SK-N-SH (cell line): ENCODE data around the gene LSM8. TPM values are rescaled to one million over a fixed set of nuclear protein-coding genes. Genes with fewer than 3 reads are reported as not detected.

Experiments used
- CTCF ChIA-PET: fragments of 300-600, 350-600 bp; formaldehyde crosslinking; extraction: SDS; loops from one replicate; lab custom pipeline; 2021; lab: Yijun Ruan, JAX
- POLR2A ChIA-PET: fragments of 350-600 bp; sonication (Branson Sonifier 250); formaldehyde crosslinking; extraction: SDS; loops from one replicate; lab custom pipeline; 2020; ENCODE audit warnings: antibody characterized with exemption, inconsistent platforms; lab: Yijun Ruan, JAX
- DNase-seq: peaks from one replicate; pipeline ENCODE4 v3.0.0; 2012
- H2AFZ ChIP-seq: fragments of 200-600 bp; sonication (generic); 2 replicates; pipeline ENCODE4 v1.8.1; 2016; ENCODE audit warnings: antibody characterized with exemption, mild to moderate bottlenecking, low read depth
- H3F3A ChIP-seq: fragments of 200-600 bp; sonication (generic); replicated peaks from 2 replicates; pipeline ENCODE3; 2016; ENCODE audit warnings: antibody characterized with exemption, mild to moderate bottlenecking; ENCODE audit not compliant: insufficient read depth
- H3K27ac ChIP-seq, 2 experiments: fragments of 200-500 bp in 1 of 2; fragments of 200-600 bp in 1 of 2; sonication (Bioruptor generic) in 1 of 2; sonication (generic), shearing (Covaris generic) in 1 of 2; 2 replicates each; pipeline versions ENCODE4 v1.5.1 to v1.6.1; 2014 to 2016; ENCODE audit warnings: low read depth in 2 of 2, inconsistent platforms in 1 of 2, low read length in 1 of 2, mild to moderate bottlenecking in 1 of 2, mixed read lengths in 1 of 2
- H3K27me3 ChIP-seq: fragments of 200-600 bp; sonication (generic), shearing (Covaris generic); 2 replicates; pipeline ENCODE4 v1.6.1; 2016; ENCODE audit warnings: mixed run types; ENCODE audit not compliant: insufficient read depth
- H3K36me3 ChIP-seq, 2 experiments: fragments of 200-500 bp in 1 of 2; fragments of 200-600 bp in 1 of 2; sonication (Bioruptor generic) in 1 of 2; sonication (generic) in 1 of 2; replicated peaks in 1 of 2; 2 replicates each; pipeline versions ENCODE3 to v1.5.1; 2014 to 2016; ENCODE audit warnings: low read length in 1 of 2, mild to moderate bottlenecking in 1 of 2; ENCODE audit not compliant: insufficient read depth in 2 of 2, control insufficient read depth in 1 of 2
- H3K4me1 ChIP-seq, 2 experiments: fragments of 200-500 bp in 1 of 2; fragments of 200-600 bp in 1 of 2; sonication (Bioruptor generic) in 1 of 2; sonication (generic), shearing (Covaris generic) in 1 of 2; 2 replicates each; pipeline versions ENCODE4 v1.5.1 to v1.6.1; 2014 to 2016; ENCODE audit warnings: low read depth in 1 of 2, low read length in 1 of 2, mixed run types in 1 of 2; ENCODE audit not compliant: insufficient read depth in 2 of 2, control insufficient read depth in 1 of 2
- H3K4me2 ChIP-seq: fragments of 200-600 bp; sonication (generic), shearing (Covaris generic); 2 replicates; pipeline ENCODE4 v1.6.1; 2017; ENCODE audit warnings: mixed run types
- H3K4me3 ChIP-seq, 2 experiments: fragments of 200-500 bp in 1 of 2; fragments of 200-600 bp in 1 of 2; sonication (Bioruptor generic) in 1 of 2; sonication (generic), shearing (Covaris generic) in 1 of 2; 2 replicates each; pipeline versions ENCODE4 v1.5.1 to v1.8.1; 2014 to 2016; ENCODE audit warnings: low read depth in 2 of 2, inconsistent platforms in 1 of 2, low read length in 1 of 2, mild to moderate bottlenecking in 1 of 2, mixed read lengths in 1 of 2, moderate library complexity in 1 of 2
- H3K79me2 ChIP-seq: fragments of 200-600 bp; sonication (generic); 2 replicates; pipeline ENCODE4 v1.8.1; 2017; ENCODE audit warnings: mild to moderate bottlenecking; ENCODE audit not compliant: insufficient read depth
- H3K9ac ChIP-seq: fragments of 200-600 bp; sonication (generic); 2 replicates; pipeline ENCODE4 v1.6.1; 2017; ENCODE audit warnings: mixed run types
- H3K9me2 ChIP-seq: fragments of 200-600 bp; sonication (generic); 2 replicates; pipeline ENCODE4 v1.6.1; 2017; ENCODE audit warnings: mixed run types
- H3K9me3 ChIP-seq: fragments of 200-600 bp; sonication (generic); 2 replicates; pipeline ENCODE4 v1.6.1; 2017; ENCODE audit warnings: mixed run types, mild to moderate bottlenecking, moderate library complexity
- H4K20me1 ChIP-seq: fragments of 200-600 bp; sonication (generic); 2 replicates; pipeline ENCODE4 v1.6.1; 2017; ENCODE audit warnings: mild to moderate bottlenecking, mixed run types; ENCODE audit not compliant: insufficient read depth
- CHD2 ChIP-seq: fragments of 150-350 bp; IDR thresholded peaks from 2 replicates; pipeline ENCODE4 v1.6.1; 2018; ENCODE audit warnings: low read length; ENCODE audit not compliant: partially characterized antibody
- EP300 ChIP-seq, 2 experiments: IDR thresholded peaks; 2 replicates each; pipeline versions ENCODE4 v1.4.0 to v1.6.1; 2012; ENCODE audit warnings: borderline replicate concordance in 1 of 2, low read depth in 1 of 2, low read length in 1 of 2
- EZH2phosphoT487 ChIP-seq: fragments of 200-600 bp; sonication (generic); IDR thresholded peaks from 2 replicates; pipeline ENCODE4 v1.6.1; 2017; ENCODE audit warnings: low read depth, mixed run types, mild to moderate bottlenecking, antibody characterized with exemption, moderate library complexity, borderline replicate concordance
- FOSL2 ChIP-seq: IDR thresholded peaks from 2 replicates; pipeline ENCODE4 v1.4.0; 2012; ENCODE audit warnings: low read depth, mild to moderate bottlenecking, moderate library complexity, borderline replicate concordance
- GATA2 ChIP-seq: sonication (generic); formaldehyde crosslinking; IDR thresholded peaks from 2 replicates; pipeline ENCODE4 v1.5.0; 2020; ENCODE audit warnings: mild to moderate bottlenecking, missing genetic modification reagents
- MXI1 ChIP-seq: IDR thresholded peaks from 2 replicates; pipeline ENCODE4 v1.6.1; 2012; ENCODE audit warnings: mild to moderate bottlenecking, low read depth, low read length, improper control_type of control experiment
- NFIC ChIP-seq: IDR thresholded peaks from 2 replicates; pipeline ENCODE4 v1.4.0; 2012; ENCODE audit warnings: borderline replicate concordance
- NRF1 ChIP-seq: IDR thresholded peaks from 2 replicates; pipeline ENCODE4 v1.6.1; 2012; ENCODE audit warnings: low read depth, mild to moderate bottlenecking, low read length
- REST ChIP-seq: IDR thresholded peaks from 2 replicates; pipeline ENCODE4 v1.6.1; 2012; ENCODE audit warnings: mild to moderate bottlenecking, low read depth, low read length, moderate library complexity
- RFX5 ChIP-seq: IDR thresholded peaks from 2 replicates; pipeline ENCODE4 v1.6.1; 2012; ENCODE audit warnings: mild to moderate bottlenecking, improper control_type of control experiment, low read length
- SMC3 ChIP-seq: IDR thresholded peaks from 2 replicates; pipeline ENCODE4 v1.6.1; 2012; ENCODE audit warnings: low read depth, low read length, improper control_type of control experiment
- TCF12 ChIP-seq: IDR thresholded peaks from 2 replicates; pipeline ENCODE4 v1.4.0; 2012
- YY1 ChIP-seq: IDR thresholded peaks from 2 replicates; pipeline ENCODE4 v1.4.0; 2012; ENCODE audit warnings: low read depth, mild to moderate bottlenecking
- WGBS: methylation state at CpG from one replicate; pipeline ENCODE4 v1.1.6; 2017; ENCODE audit warnings: low lambda C conversion rate; 5-methylcytosine and 5-hydroxymethylcytosine counted together
- polyA plus RNA-seq, 3 experiments: library from polyadenylated mRNA; depleted of rRNA; stranded (reverse); fragments of >200 nt; gene quantifications; 2 replicates each; pipeline ENCODE4 v1.2.3, GENCODE V29; 2012

Gene LSM8
- polyA plus RNA-seq, 1 of the 3 experiments (the other 2 are of a cell fraction), result 52.8 TPM

GRCh38 chr7:118195837-118196474 lies 12.0 kb downstream of the LSM8 start (continued):
- TF ChIP-seq NRF1 (0 out of 2 replicates have a peak, but pooled peaks have one; percentile 6), EZH2phosphoT487 (no peak), NFIC (no peak)

DNA sequence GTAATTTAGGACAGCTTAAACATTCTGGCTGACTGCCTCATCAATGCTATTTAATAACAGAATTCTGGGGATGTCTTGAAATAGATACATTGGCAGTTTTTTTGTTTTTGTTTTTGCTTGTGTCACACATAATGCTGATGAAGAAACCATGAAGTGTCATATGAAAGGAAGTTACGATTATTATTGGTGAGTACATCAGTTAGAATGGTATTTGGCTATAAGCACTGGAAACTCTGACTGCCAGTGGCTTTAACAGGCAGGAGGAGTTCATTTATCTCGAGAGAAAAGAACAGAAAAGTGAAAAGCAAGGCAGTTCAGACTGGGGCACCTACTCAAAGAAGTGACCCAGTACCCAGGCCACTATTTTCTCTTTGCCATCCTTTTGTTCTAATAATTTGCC lies 18.1 kb downstream of the LSM8 start:
- no peaks in the 10 kb centered on the region for H3K36me3 ChIP-seq
- no peak overlapping the region; the same call in 1 of the 2 replicates for H2AFZ ChIP-seq
- H3K27ac ChIP-seq, result no peak overlapping the region
- H4K20me1 ChIP-seq, result no peaks in the 10 kb centered on the region
- no peaks in the 10 kb centered on the region for H3F3A ChIP-seq
- no peak overlapping the region for H3K4me3 ChIP-seq
- WGBS, result 50% methylated on average over 2 of the region's 2 CpGs
- no peaks in the 10 kb centered on the region for H3K79me2 ChIP-seq
- DNase-seq, result no peak
- no peaks in the 10 kb centered on the region; the same call in 1 of the 2 replicates for H3K9me2 ChIP-seq
- no peaks in the 10 kb centered on the region; a peak in 1 of 4 replicates for H3K4me1 ChIP-seq
- CTCF ChIA-PET, result no interaction called here
- TF ChIP-seq GATA2 (CRISPR knock-in tag), result no peak
- TF ChIP-seq FOSL2, result no peak
- no peak for TF ChIP-seq EP300 (IDR thresholded peaks at IDR 0.05; ENCODE audit: borderline replicate concordance in 1 of 2, low read depth in 1 of 2, low read length in 1 of 2)
- TF ChIP-seq YY1, result no peak
- TF ChIP-seq SMC3, result no peak
- no peak for TF ChIP-seq TCF12
- no peak for TF ChIP-seq CHD2
- TF ChIP-seq REST, result no peak
- no peak for TF ChIP-seq MXI1
- no peak for TF ChIP-seq NFIC
- TF ChIP-seq RFX5, result no peak
- TF ChIP-seq, all 33 proteins: peak for 0
- H3K4me2 ChIP-seq, result no peak overlapping the region
- POLR2A ChIA-PET, result no interaction called here
- H3K9ac ChIP-seq, result no peak overlapping the region
- H3K9me3 ChIP-seq, result no peaks in the 10 kb centered on the region
- H3K27me3 ChIP-seq, result no peaks in the 10 kb centered on the region
